ENCODE results near the gene SMG5.
"Not testable (repeated sequence)": the region's sequence is repeated elsewhere in the genome, so short reads cannot be mapped to it uniquely, and the experiment has no call there.

SMG5 gene

GRCh38 chr1:156282479-156283222 lies at the start of gene SMG5:
TSS of gene SMG5 (minus strand) at chr1:156282825. CDS start at chr1:156282680, 145 bp downstream.
- DNase-seq (ENCODE audit: low read depth): peak; percentile 84

- DNase-seq (ENCODE audit: low read depth): not testable (repeated sequence)
Observed at GRCh38 chr1:156323179-156323578, 40.6 kb upstream of the SMG5 start.

- DNase-seq (ENCODE audit: low read depth): no peak
Observed at GRCh38 chr1:156320560-156320959, 37.9 kb upstream of the SMG5 start.

GRCh38 chr1:156319664-156320063 lies 37.0 kb upstream of the SMG5 start:
- no peak for DNase-seq (ENCODE audit: low read depth)

GRCh38 chr1:156316909-156317308 lies 34.3 kb upstream of the SMG5 start:
- no peak for DNase-seq (ENCODE audit: low read depth)

GRCh38 chr1:156310962-156311361 lies 28.3 kb upstream of the SMG5 start:
- DNase-seq (ENCODE audit: low read depth): no peak

- no peak for DNase-seq (ENCODE audit: low read depth)
Observed at GRCh38 chr1:156308078-156308477, 25.5 kb upstream of the SMG5 start.

GRCh38 chr1:156305215-156305614 lies 22.6 kb upstream of the SMG5 start:
- no peak for DNase-seq (ENCODE audit: low read depth)

GRCh38 chr1:156303241-156303640 lies 20.6 kb upstream of the SMG5 start:
- no peak for DNase-seq (ENCODE audit: low read depth)

- DNase-seq (ENCODE audit: low read depth): no peak
Observed at GRCh38 chr1:156298852-156299357, 16.3 kb upstream of the SMG5 start, which contains the start of gene VHLL. TSS of gene VHLL (minus strand) at chr1:156299307. CDS start at chr1:156299189, 118 bp downstream.

- peak; percentile 17 for DNase-seq (ENCODE audit: low read depth)
Observed at GRCh38 chr1:156295391-156295947, 12.8 kb upstream of the SMG5 start, which contains the start of gene GLMP. TSS of gene GLMP (minus strand) at chr1:156295679. CDS start at chr1:156295645, 34 bp downstream.

- DNase-seq (ENCODE audit: low read depth): no peak
Observed at GRCh38 chr1:156293895-156294294, 11.3 kb upstream of the SMG5 start.

- no peak for DNase-seq (ENCODE audit: low read depth)
Observed at GRCh38 chr1:156293098-156293434, 10.4 kb upstream of the SMG5 start.

GRCh38 chr1:156291226-156292061 lies 8.8 kb upstream of the SMG5 start:
- no peak for DNase-seq (ENCODE audit: low read depth)

GRCh38 chr1:156289857-156290256 lies 7.2 kb upstream of the SMG5 start:
- DNase-seq (ENCODE audit: low read depth): no peak

- no peak for DNase-seq (ENCODE audit: low read depth)
Observed at GRCh38 chr1:156286061-156286460, 3.4 kb upstream of the SMG5 start.

- no peak for DNase-seq (ENCODE audit: low read depth)
Observed at GRCh38 chr1:156285437-156285836, 2.8 kb upstream of the SMG5 start.

GRCh38 chr1:156284757-156285156 lies 2.1 kb upstream of the SMG5 start:
- DNase-seq (ENCODE audit: low read depth): no peak

- no peak for DNase-seq (ENCODE audit: low read depth)
Observed at GRCh38 chr1:156284112-156284511, 1.5 kb upstream of the SMG5 start, which contains the start of gene TMEM79. TSS of gene TMEM79 (plus strand) at chr1:156284325. CDS start at chr1:156285227, 902 bp downstream.

GRCh38 chr1:156283521-156283920 lies 896 bp upstream of the SMG5 start:
- no peak for DNase-seq (ENCODE audit: low read depth)

- DNase-seq (ENCODE audit: low read depth): peak; percentile 8
Observed at GRCh38 chr1:156281693-156282478, 739 bp downstream of the SMG5 start.

GRCh38 chr1:156281281-156281680 lies 1.3 kb downstream of the SMG5 start:
- peak; percentile 11 for DNase-seq (ENCODE audit: low read depth)
